Activated T-helper 2 cell treated with anti-CD3 and anti-CD28 coated beads, Interferon-gamma antibody, Interleukin-2, Interleukin-4, amounts not matched to agents 10 μg/mL and 5 μg/mL and 100 μg/mL, durations not matched to agents 14 hours and 24 hours and 36 hours (primary cell): ENCODE measurements around the gene HNRNPA0. TPM values are rescaled to one million over a fixed set of nuclear protein-coding genes. Genes with fewer than 3 reads are reported as not detected.

Experiments used
- DNase-seq: peaks from one replicate; pipeline ENCODE4 v3.0.0; 2021; ENCODE audit warnings: low spot score
- H3K27ac Mint-ChIP-seq: one replicate; pipeline ENCODE4 v1.8.0; 2021; ENCODE audit warnings: mixed read lengths
- H3K27me3 Mint-ChIP-seq: one replicate; pipeline ENCODE4 v1.8.0; 2021; ENCODE audit warnings: low read depth, mixed read lengths
- H3K36me3 Mint-ChIP-seq: one replicate; pipeline ENCODE4 v1.8.0; 2021; ENCODE audit warnings: low read depth, mixed read lengths
- H3K4me1 Mint-ChIP-seq: one replicate; pipeline ENCODE4 v1.8.0; 2021; ENCODE audit warnings: low read depth, mixed read lengths
- H3K4me3 Mint-ChIP-seq: one replicate; pipeline ENCODE4 v1.8.0; 2021; ENCODE audit warnings: low read depth, mild to moderate bottlenecking, moderate library complexity, mixed read lengths
- H3K9me3 Mint-ChIP-seq: one replicate; pipeline ENCODE4 v1.8.0; 2021; ENCODE audit warnings: mixed read lengths
- intact Hi-C: fragments of 100-400 bp; cut with micrococcal nuclease; formaldehyde crosslinking; loops from one replicate; pipeline ENCODE4 v1.15.1; 2023
- total RNA-seq: library from RNA; stranded (reverse); gene quantifications from 2 replicates; pipeline ENCODE4 v1.2.3, GENCODE V29; 2022

The HNRNPA0 gene
- total RNA-seq, 1 donor from 2014 or later, result 37.5 TPM

DNA sequence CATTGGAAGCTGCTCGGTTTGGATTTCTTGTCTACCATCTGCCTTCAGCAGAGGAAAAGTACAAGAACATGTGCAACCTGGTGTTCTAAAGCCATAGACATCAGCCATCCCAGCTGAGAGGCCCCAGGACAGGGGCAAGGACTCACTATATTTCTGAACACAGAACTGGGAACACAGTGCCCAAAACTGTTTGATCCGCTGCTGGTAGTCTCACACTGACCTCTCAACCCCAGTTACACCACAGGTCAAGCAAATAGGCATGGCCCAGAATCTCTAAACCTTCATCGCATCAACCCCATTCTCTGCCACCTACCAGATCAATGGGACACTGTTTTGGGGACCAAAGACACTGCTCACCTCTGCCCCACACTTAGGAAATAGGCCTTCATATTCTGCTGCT is 20.2 kb downstream of the HNRNPA0 start:
- Mint-ChIP-seq H3K36me3 (peaks cover 6% of the 10 kb centered on the region), H3K4me1 (peaks cover 17% of the 10 kb centered on the region), H3K27ac (no peak overlapping the region), H3K9me3 (peaks cover 8% of the 10 kb centered on the region), H3K4me3 (no peak overlapping the region), H3K27me3 (peaks cover 3% of the 10 kb centered on the region)
- intact Hi-C loops, result no loop called here
- no peak for DNase-seq

DNA sequence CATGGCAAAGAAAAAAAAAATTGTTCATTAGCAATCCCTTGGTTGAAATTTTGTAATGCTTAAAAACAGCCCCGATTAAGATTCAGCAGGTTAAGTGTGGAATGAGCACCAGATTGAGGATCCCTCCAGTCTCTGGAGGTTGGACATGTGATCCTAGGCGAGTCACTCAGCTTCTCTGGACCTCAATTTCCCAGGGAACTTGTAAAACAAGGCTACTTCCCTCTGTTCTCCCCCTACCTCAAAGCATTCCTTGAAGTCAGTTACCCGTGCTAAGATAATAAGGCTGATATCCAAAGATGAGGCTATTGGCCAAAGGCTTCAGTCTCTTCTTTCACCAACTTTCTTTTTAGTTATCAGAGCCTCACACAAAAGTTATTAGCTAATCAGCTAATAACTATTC is 21.2 kb downstream of the HNRNPA0 start:
- H3K27me3 Mint-ChIP-seq, result peaks cover 3% of the 10 kb centered on the region
- peaks cover 5% of the 10 kb centered on the region for H3K9me3 Mint-ChIP-seq
- no peak for DNase-seq
- H3K36me3 Mint-ChIP-seq, result peaks cover 4% of the 10 kb centered on the region
- H3K27ac Mint-ChIP-seq, result no peak overlapping the region
- H3K4me3 Mint-ChIP-seq, result no peak overlapping the region
- peaks cover 17% of the 10 kb centered on the region for H3K4me1 Mint-ChIP-seq
- intact Hi-C loops, result no loop called here

DNA sequence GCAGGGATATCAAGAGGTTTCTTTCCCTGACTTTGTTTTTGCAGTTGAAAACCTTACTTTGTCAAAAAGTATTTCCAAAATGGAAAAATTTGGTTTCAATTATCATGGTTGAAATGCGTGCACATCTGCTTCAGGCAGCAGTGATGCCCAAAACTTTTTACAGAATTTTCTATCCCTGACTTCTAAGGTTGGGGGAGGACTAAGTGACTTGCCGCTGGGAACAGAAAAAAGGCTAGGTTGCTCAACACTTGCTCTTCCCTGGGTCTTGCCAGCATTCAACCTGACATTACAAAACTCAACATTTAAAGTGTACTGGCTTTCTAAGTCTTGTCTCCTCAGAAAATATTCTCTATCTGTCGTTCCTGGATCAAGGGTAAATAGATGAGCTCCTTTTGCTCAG is 23.0 kb downstream of the HNRNPA0 start:
- H3K27me3 Mint-ChIP-seq, result peaks cover 3% of the 10 kb centered on the region
- no peak overlapping the region for H3K4me3 Mint-ChIP-seq
- DNase-seq, result no peak
- H3K4me1 Mint-ChIP-seq, result peaks cover 17% of the 10 kb centered on the region
- H3K27ac Mint-ChIP-seq, result no peak overlapping the region
- H3K9me3 Mint-ChIP-seq, result no peaks in the 10 kb centered on the region
- intact Hi-C loops, result no loop called here
- H3K36me3 Mint-ChIP-seq, result no peaks in the 10 kb centered on the region

DNA sequence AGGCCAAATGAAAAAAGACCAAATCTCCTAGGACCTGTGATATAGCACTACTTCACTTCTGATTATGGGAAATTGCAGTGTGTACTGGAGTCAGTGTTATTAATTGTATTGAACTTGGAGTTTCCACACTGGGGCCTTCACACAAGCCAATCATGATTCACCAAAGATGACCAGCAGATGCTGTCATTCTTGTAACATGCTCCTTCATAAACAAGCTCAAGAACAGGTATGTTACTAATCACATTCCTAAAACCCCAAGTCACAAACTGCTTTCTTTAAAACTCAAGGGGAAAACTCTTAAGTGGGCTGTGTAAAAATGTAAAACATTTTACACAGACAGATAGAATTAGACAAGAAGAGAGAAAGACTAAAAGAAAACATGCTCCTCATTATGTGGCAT is 23.8 kb downstream of the HNRNPA0 start:
- H3K27ac Mint-ChIP-seq, result no peak overlapping the region
- H3K4me3 Mint-ChIP-seq, result no peak overlapping the region
- DNase-seq, result no peak
- intact Hi-C loops, result no loop called here
- no peaks in the 10 kb centered on the region for H3K36me3 Mint-ChIP-seq
- peaks cover 17% of the 10 kb centered on the region for H3K4me1 Mint-ChIP-seq
- no peaks in the 10 kb centered on the region for H3K9me3 Mint-ChIP-seq
- H3K27me3 Mint-ChIP-seq, result peaks cover 3% of the 10 kb centered on the region

DNA sequence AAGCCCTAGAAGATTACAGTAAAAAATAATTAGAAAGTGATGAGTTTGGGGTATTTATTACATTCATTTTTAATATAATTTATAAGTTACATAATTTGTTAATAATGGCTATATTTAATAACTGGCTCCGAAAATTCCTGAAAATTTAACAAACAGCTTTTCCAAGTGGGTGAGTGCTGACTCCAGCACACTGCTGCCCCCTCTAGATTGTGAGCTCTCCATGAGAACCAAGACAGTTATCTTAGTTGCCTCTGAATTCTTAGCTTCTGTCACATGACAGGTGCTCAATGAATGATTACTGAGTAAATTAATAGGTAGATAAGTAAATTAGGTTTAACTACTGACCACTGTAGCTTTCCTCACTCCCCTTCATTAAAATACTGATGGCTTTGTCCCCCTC is 26.1 kb downstream of the HNRNPA0 start:
- H3K27ac Mint-ChIP-seq, result no peak overlapping the region
- H3K27me3 Mint-ChIP-seq, result peaks cover 3% of the 10 kb centered on the region
- DNase-seq, result no peak
- intact Hi-C loops, result no loop called here
- no peak overlapping the region for H3K4me3 Mint-ChIP-seq
- no peaks in the 10 kb centered on the region for H3K9me3 Mint-ChIP-seq
- peaks cover 14% of the 10 kb centered on the region for H3K4me1 Mint-ChIP-seq
- H3K36me3 Mint-ChIP-seq, result no peaks in the 10 kb centered on the region

DNA sequence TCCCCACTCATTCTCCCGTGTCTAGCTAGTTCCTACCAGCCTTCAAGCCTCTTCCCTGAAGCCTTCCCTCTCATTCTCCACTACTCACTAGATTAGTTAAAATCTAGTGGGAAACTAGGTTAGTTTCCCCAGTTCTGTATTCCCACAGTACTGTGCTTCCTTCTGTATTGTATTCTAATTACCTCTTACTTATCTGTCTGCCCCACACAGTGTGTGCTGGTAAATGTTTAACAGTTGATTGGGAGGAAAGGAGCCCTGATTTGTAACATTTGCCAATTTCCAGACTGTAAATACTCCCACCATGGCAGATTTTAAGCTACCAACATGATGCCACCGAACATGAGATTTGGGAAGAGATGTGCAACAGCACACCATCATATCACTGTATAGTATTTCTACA is 26.5 kb downstream of the HNRNPA0 start:
- DNase-seq, result no peak
- peaks cover 14% of the 10 kb centered on the region for H3K4me1 Mint-ChIP-seq
- peaks cover 3% of the 10 kb centered on the region for H3K27me3 Mint-ChIP-seq
- intact Hi-C loops, result no loop called here
- H3K4me3 Mint-ChIP-seq, result no peak overlapping the region
- H3K36me3 Mint-ChIP-seq, result no peaks in the 10 kb centered on the region
- H3K9me3 Mint-ChIP-seq, result no peaks in the 10 kb centered on the region
- no peak overlapping the region for H3K27ac Mint-ChIP-seq

DNA sequence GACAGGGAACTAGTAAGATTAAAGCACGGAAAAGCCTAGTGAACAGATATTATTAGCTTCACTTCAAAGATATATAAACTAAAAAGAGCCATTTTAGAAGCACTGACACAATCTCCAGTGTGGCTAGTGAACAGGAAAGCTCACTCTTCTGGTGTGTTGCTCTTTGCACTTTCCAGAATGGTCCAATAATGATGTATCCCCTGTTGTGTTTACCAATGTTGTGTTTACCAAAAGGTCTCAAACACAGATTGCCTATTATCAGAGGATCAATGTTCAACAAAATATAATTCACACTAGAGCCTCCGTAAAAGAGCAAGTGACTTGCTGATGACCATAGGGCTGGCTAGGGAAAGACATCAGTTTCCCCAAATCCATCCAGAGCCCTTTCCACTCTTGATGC is 29.9 kb downstream of the HNRNPA0 start:
- Mint-ChIP-seq H3K36me3 (no peaks in the 10 kb centered on the region), H3K27me3 (no peaks in the 10 kb centered on the region), H3K27ac (no peak overlapping the region), H3K9me3 (no peaks in the 10 kb centered on the region), H3K4me1 (no peaks in the 10 kb centered on the region), H3K4me3 (no peak overlapping the region)
- intact Hi-C loops, result no loop called here
- no peak for DNase-seq

DNA sequence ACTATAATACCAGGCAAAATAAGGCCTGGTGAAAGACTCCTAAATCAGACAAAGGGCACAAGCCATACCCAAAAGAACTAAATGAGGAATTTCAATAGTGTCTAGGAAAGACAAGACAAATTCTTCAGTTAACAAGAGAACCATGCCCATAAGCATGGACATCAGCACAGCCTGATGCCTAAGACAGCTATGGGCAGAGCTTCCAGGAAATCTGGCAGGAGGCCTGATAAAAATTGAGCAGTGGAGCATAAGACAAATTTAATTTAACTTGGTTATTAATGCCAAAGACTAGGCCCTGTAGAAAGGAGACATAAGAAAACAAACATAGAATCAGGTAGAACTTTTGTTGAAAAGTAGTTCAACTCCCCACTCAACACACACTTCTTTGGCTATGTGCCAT is 35.6 kb downstream of the HNRNPA0 start:
- DNase-seq, result no peak
- Mint-ChIP-seq H3K9me3 (no peaks in the 10 kb centered on the region), H3K4me1 (no peaks in the 10 kb centered on the region), H3K27me3 (no peaks in the 10 kb centered on the region), H3K27ac (no peak overlapping the region), H3K36me3 (no peaks in the 10 kb centered on the region), H3K4me3 (no peak overlapping the region)
- intact Hi-C loops, result no loop called here

DNA sequence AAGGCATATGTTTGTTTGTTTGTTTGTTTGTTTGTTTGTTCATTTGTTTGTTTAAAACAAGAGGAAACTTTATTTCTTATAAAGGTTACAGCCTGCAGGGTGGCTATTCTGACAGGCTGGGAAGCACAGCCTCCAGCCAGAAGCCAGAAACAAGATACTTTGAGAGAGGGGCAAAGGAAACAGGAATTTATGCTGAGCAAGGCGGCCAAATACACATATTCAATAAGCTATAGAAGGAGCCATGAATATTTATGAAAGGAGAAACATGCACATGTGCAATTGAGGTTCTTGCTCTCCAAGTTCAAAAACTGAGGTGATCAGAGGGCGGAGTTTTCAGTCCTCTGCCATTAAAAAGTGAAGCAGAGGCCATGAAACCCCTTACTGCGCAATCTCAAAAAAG is 37.8 kb downstream of the HNRNPA0 start:
- DNase-seq, result no peak
- H3K4me1 Mint-ChIP-seq, result no peaks in the 10 kb centered on the region
- intact Hi-C loops, result no loop called here
- no peaks in the 10 kb centered on the region for H3K27me3 Mint-ChIP-seq
- peaks cover 8% of the 10 kb centered on the region for H3K9me3 Mint-ChIP-seq
- no peak overlapping the region for H3K4me3 Mint-ChIP-seq
- no peak overlapping the region for H3K27ac Mint-ChIP-seq
- no peaks in the 10 kb centered on the region for H3K36me3 Mint-ChIP-seq

DNA sequence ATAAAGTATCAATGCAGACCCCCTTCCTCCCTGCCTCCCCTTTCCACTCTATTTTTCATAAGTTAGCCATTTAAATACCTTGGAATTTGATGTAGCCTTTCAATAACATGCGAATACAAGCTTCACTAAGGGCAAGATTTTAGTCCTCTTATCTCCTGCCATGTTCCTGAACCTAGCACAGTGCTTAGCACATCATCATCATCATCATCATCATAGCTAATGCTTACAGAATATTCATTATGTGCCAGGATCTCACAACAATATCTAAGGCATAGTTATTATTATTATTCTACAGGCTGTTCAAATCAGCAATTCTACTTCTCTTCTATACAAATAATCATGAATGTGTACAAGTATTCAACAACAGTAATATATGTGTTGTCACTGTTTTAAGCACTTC is 38.7 kb downstream of the HNRNPA0 start:
- peaks cover 8% of the 10 kb centered on the region for H3K9me3 Mint-ChIP-seq
- H3K36me3 Mint-ChIP-seq, result no peaks in the 10 kb centered on the region
- H3K27ac Mint-ChIP-seq, result no peak overlapping the region
- DNase-seq, result no peak
- no peaks in the 10 kb centered on the region for H3K27me3 Mint-ChIP-seq
- intact Hi-C loops, result no loop called here
- no peak overlapping the region for H3K4me3 Mint-ChIP-seq
- no peaks in the 10 kb centered on the region for H3K4me1 Mint-ChIP-seq

DNA sequence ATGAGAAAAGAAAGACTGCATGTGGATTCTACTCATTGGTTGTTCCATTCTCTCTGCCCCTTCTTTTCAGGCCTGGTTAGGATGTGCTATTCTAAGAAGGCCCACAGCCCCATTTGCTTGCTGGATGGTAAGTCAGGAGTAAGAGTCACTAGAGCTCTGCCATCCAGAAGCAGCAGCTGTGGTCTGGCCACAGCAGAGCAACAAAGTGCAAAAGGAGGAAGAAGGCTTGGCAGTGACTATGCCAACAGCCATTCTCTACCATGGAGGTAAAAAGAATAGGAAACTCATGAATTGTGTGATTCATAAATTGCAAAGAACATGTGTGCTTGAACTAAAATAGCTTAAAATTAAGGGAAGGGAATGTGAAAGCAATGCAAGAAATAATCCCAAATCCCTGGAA is 39.2 kb downstream of the HNRNPA0 start:
- Mint-ChIP-seq H3K4me3 (no peak overlapping the region), H3K36me3 (no peaks in the 10 kb centered on the region), H3K9me3 (peaks cover 8% of the 10 kb centered on the region), H3K27ac (no peak overlapping the region), H3K4me1 (no peaks in the 10 kb centered on the region), H3K27me3 (no peaks in the 10 kb centered on the region)
- DNase-seq, result no peak
- intact Hi-C loops, result no loop called here

DNA sequence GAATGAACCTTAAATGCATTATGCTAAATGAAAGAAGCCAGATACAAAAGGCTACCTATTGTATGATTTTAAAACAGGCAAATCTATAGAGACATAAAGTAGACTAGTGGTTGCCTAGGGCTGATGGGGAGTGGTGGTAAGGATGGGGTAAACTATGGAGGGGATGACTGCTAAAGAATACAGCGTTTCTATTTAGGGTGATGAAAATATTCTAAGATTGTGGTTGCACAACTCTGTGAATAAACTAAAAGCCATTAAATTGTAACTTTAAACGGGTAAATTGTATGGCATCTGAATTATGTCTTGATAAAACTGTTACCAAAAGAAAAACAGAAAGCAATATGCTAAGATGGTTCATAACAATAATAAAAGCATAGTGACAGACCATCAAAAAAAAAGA is 39.7 kb downstream of the HNRNPA0 start:
- intact Hi-C loops, result no loop called here
- Mint-ChIP-seq H3K36me3 (no peaks in the 10 kb centered on the region), H3K4me3 (no peak overlapping the region), H3K9me3 (peaks cover 8% of the 10 kb centered on the region), H3K4me1 (no peaks in the 10 kb centered on the region), H3K27ac (no peak overlapping the region), H3K27me3 (no peaks in the 10 kb centered on the region)
- no peak for DNase-seq

DNA sequence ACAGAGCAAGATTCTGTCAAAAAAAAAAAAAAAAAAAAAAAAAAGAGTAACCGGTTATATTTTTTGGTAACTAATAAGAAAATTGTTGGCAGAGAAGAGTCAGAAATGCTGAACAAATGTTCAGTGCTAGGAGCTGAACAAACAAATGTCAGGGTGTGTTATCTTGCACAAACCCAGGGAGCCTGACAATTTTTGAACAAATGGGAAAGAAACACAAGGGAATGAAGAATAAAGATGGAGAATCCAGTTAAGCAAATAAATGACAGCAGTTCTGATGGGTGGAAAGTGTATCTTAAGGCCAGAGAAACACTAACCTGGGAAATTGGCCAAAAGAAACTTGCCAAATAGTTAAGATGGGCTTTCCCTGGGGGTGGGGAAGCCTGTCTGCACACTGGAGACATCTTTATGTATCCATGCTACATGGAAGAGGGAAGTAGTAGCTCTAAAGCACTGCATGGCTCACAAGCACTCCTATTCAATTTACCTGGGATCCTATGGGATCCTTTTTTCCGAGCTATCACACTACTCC is 42.0 kb downstream of the HNRNPA0 start:
- DNase-seq, result no peak
- no peak overlapping the region for H3K27ac Mint-ChIP-seq
- H3K27me3 Mint-ChIP-seq, result no peaks in the 10 kb centered on the region
- peaks cover 8% of the 10 kb centered on the region for H3K9me3 Mint-ChIP-seq
- no peaks in the 10 kb centered on the region for H3K4me1 Mint-ChIP-seq
- no peak overlapping the region for H3K4me3 Mint-ChIP-seq
- intact Hi-C loops, result no loop called here
- no peaks in the 10 kb centered on the region for H3K36me3 Mint-ChIP-seq

DNA sequence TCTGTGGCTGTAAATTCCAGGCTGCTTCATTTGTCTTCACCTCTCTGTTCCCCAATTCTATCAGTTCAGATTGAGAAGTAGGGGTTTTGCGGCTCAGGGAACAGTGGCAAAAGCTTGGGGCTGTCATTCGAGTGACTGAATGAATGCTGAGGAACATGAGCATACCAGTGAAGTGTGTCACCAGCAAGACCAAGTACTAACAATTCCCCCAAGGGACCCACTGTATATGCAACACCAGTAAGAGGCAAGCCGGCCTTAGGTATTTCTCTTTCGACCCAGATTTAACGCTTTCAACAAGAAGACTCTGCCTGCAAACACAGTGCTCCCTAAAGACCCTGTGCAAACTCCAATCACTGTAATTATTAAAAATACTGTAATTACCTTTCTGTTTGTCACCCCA is 44.1 kb downstream of the HNRNPA0 start:
- Mint-ChIP-seq H3K27ac (no peak overlapping the region), H3K27me3 (no peaks in the 10 kb centered on the region), H3K9me3 (peaks cover 8% of the 10 kb centered on the region), H3K36me3 (peaks cover 3% of the 10 kb centered on the region), H3K4me3 (no peak overlapping the region), H3K4me1 (no peaks in the 10 kb centered on the region)
- intact Hi-C loops, result no loop called here
- DNase-seq, result no peak
